Upper lobe of left lung (tissue), 6 donors: ENCODE measurements around the gene ELP5. TPM values are rescaled to one million over a fixed set of nuclear protein-coding genes. Genes with fewer than 3 reads are reported as not detected.

ENCODE experiments used
- ATAC-seq, 2 donors: fragments of 200-7000 bp; cut with Tn5 transposase; one replicate each; pipeline ENCODE4 v1.9.1; 2022; ENCODE audit warnings: mild to moderate bottlenecking in 2 of 2, moderate library complexity in 2 of 2; ENCODE audit not compliant: low FRiP score in 2 of 2
- DNase-seq, 2 donors: peaks; one replicate each; pipeline ENCODE4 v3.0.0-alpha.2; 2019 to 2020
- H3K27ac ChIP-seq, 4 donors: fragments of 200-600 bp; sonication (generic); one replicate each; pipeline ENCODE4 v1.5.1; 2016 to 2019
- H3K27me3 ChIP-seq, 4 donors: fragments of 200-600 bp; sonication (generic); one replicate each; pipeline ENCODE4 v1.5.1; 2017 to 2019
- H3K36me3 ChIP-seq, 4 donors: fragments of 200-600 bp; sonication (generic); one replicate each; pipeline ENCODE4 v1.5.1; 2016 to 2019
- H3K4me1 ChIP-seq, 4 donors: fragments of 200-600 bp; sonication (generic); one replicate each; pipeline ENCODE4 v1.5.1; 2018 to 2019
- H3K4me3 ChIP-seq, 4 donors: fragments of 200-600 bp; sonication (generic); one replicate each; pipeline ENCODE4 v1.5.1; 2017 to 2019; ENCODE audit warnings: mild to moderate bottlenecking in 2 of 4, moderate library complexity in 1 of 4
- H3K9me3 ChIP-seq, 4 donors: fragments of 200-600 bp; sonication (generic); one replicate each; pipeline ENCODE4 v1.5.1; 2018 to 2019
- EP300 ChIP-seq, 4 donors: sonication (generic); formaldehyde crosslinking; IDR thresholded peaks; one replicate each; pipeline ENCODE4 v1.5.1; 2017; ENCODE audit warnings: antibody characterized with exemption in 4 of 4, control low read depth in 2 of 4
- POLR2A ChIP-seq, 4 donors: fragments of 450-650 bp; IDR thresholded peaks; one replicate each; pipeline ENCODE4 v1.5.1; 2016 to 2017; ENCODE audit warnings: antibody characterized with exemption in 4 of 4, mild to moderate bottlenecking in 2 of 4
- POLR2AphosphoS5 ChIP-seq, 2 donors: sonication (generic); formaldehyde crosslinking; IDR thresholded peaks; one replicate each; pipeline ENCODE4 v1.5.1; 2017; ENCODE audit warnings: antibody characterized with exemption in 2 of 2
- WGBS, 2 donors: methylation state at CpG; one replicate each; pipeline ENCODE4 v1.1.5; 2017 to 2018; 5-methylcytosine and 5-hydroxymethylcytosine counted together
- total RNA-seq, 6 donors: library from RNA; depleted of rRNA in 4 of 6; stranded (reverse); fragments of >200 nt in 4 of 6; gene quantifications; one replicate each; pipeline versions ENCODE4 v1.1.0 to v1.2.1, GENCODE V29; 2016 to 2021
- TF ChIP-seq, protein P1 (sequence below), 6 experiments: fragments of 450-650 bp in 4 of 6; fragments of 200-600 bp in 2 of 6; sonication (generic) in 2 of 6; IDR thresholded peaks; one replicate each; pipeline ENCODE4 v1.5.1; 2016 to 2019; ENCODE audit warnings: antibody characterized with exemption in 6 of 6
- donor health status: DM: no; HTN: no; CAD: no; lungs with moderate emphysema.
- donor health status: DM: no; HTN: yes; CAD: no; lungs with severe emphysema.

The ELP5 gene
- total RNA-seq, 6 donors from 2014 or later = 5.2 to 36.3 (median 21.0) TPM

DNA sequence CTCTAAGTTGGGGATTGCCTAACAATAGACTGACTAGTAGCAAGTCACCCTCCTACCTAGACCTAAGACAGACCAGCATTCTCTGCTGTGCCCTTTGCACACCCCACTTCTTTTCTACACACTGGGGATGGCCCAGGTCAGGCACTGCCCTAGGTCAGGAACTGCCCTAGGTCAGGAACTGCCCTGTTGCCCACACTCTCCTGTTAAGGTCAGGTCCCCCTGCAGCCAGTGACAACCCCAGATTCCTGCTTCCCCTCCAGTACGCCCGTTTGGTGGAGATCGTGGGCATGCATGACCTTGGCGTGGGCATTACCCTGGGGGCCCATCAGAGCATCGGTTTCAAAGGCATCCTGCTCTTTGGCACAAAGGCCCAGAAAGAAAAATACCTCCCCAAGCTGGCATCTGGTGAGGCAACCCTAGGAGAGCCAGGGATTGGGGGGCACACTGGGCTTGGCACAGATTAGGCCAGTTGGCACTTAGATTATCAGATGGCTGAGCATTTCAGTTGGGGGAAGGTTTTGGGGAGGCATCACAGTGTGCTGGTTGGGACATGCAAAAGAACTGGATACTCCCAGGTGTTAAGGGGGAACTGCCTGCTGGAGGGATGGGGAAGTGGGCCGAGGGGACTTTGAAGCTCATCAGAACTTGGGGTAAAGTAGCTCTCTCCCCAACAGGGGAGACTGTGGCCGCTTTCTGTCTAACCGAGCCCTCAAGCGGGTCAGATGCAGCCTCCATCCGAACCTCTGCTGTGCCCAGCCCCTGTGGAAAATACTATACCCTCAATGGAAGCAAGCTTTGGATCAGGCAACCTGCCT lies 30.5 kb upstream of the ELP5 start:
- peak overlapping the region; percentile 95 to 100 (median 97) for H3K27ac ChIP-seq
- WGBS, 2 donors = 83 to 86% methylated on average over 10 of the region's 10 CpGs
- DNase-seq (no peak), ATAC-seq (no peak)
- H3K9me3 ChIP-seq = no peaks in the 10 kb centered on the region
- peaks cover 36 to 53% (median 41%) of the 10 kb centered on the region in 4 donors for H3K4me1 ChIP-seq
- TF ChIP-seq, protein P1, sequence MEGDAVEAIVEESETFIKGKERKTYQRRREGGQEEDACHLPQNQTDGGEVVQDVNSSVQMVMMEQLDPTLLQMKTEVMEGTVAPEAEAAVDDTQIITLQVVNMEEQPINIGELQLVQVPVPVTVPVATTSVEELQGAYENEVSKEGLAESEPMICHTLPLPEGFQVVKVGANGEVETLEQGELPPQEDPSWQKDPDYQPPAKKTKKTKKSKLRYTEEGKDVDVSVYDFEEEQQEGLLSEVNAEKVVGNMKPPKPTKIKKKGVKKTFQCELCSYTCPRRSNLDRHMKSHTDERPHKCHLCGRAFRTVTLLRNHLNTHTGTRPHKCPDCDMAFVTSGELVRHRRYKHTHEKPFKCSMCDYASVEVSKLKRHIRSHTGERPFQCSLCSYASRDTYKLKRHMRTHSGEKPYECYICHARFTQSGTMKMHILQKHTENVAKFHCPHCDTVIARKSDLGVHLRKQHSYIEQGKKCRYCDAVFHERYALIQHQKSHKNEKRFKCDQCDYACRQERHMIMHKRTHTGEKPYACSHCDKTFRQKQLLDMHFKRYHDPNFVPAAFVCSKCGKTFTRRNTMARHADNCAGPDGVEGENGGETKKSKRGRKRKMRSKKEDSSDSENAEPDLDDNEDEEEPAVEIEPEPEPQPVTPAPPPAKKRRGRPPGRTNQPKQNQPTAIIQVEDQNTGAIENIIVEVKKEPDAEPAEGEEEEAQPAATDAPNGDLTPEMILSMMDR (IDR thresholded peaks at IDR 0.05) = no peak
- no peak for TF ChIP-seq EP300 (IDR thresholded peaks at IDR 0.05)
- H3K27me3 ChIP-seq = no peaks in the 10 kb centered on the region
- peaks cover 11 to 56% (median 51%) of the 10 kb centered on the region in 4 donors for H3K36me3 ChIP-seq
- peak overlapping the region in 1 of 4 donors; percentile 93 for H3K4me3 ChIP-seq

DNA sequence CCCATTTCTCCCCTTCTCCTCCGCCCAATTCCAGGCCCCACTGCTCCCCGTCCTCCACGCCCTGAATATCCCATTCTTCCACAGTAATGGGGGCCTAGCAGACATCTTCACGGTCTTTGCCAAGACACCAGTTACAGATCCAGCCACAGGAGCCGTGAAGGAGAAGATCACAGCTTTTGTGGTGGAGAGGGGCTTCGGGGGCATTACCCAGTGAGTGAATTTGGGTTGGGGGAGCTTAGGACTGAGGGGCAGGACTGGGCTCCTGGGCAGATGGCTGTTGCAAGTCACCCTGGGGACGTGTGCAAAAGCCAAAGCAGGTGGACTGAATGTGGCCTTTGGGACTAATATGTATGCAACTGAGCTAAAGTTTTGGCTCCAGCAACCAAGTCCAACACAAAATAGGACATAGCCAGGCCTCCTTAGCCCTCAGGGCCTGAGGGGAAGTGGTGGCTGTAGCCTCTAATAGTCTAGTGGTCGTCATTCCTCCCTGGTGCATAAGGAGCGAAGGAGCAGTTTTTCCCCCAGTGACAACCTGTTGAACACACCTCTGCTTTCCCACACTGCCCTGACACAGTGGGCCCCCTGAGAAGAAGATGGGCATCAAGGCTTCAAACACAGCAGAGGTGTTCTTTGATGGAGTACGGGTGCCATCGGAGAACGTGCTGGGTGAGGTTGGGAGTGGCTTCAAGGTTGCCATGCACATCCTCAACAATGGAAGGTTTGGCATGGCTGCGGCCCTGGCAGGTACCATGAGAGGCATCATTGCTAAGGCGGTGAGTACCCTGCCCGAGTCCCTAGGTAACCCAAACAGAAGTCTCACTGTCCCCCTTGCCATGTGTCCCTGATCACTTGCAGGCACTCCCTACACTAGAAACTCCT lies 29.7 kb upstream of the ELP5 start:
- Histone ChIP-seq H3K27ac (peak overlapping the region in 2 of 4 donors; percentile 99 to 100), H3K4me3 (no peak overlapping the region), H3K4me1 (peaks cover 30 to 45% (median 35%) of the 10 kb centered on the region in 4 donors), H3K36me3 (peaks cover 11 to 64% (median 60%) of the 10 kb centered on the region in 4 donors), H3K9me3 (no peaks in the 10 kb centered on the region), H3K27me3 (no peaks in the 10 kb centered on the region)
- 87 to 95% methylated on average over 12 to 15 of the region's 15 CpGs for WGBS, 2 donors
- no peak for ATAC-seq
- no peak for DNase-seq
- TF ChIP-seq POLR2AphosphoS5 (IDR thresholded peaks at IDR 0.05) (no peak), POLR2A (IDR thresholded peaks at IDR 0.05) (no peak), EP300 (IDR thresholded peaks at IDR 0.05) (no peak)
- TF ChIP-seq, protein P1 (IDR thresholded peaks at IDR 0.05) = no peak

DNA sequence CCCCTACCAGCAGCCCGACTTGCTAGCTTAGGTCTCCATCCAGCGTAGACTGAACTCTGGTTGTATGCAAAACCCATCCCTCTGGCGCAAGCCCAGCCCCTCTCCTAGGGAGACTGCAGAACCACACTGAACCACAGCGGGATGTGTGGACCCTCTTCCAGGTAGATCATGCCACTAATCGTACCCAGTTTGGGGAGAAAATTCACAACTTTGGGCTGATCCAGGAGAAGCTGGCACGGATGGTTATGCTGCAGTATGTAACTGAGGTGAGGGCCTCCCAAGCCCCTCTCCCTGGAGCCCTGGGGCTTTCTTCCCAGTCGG lies 29.1 kb upstream of the ELP5 start:
- DNase-seq (no peak), ATAC-seq (no peak)
- WGBS, 2 donors = 53 to 85% methylated on average over 2 to 7 of the region's 7 CpGs
- Histone ChIP-seq H3K36me3 (peaks cover 11 to 70% (median 64%) of the 10 kb centered on the region in 4 donors), H3K4me1 (peaks cover 26 to 39% (median 30%) of the 10 kb centered on the region in 4 donors), H3K27ac (no peak overlapping the region), H3K9me3 (no peaks in the 10 kb centered on the region), H3K4me3 (no peak overlapping the region), H3K27me3 (no peaks in the 10 kb centered on the region)
- TF ChIP-seq POLR2AphosphoS5 (IDR thresholded peaks at IDR 0.05) (no peak), EP300 (IDR thresholded peaks at IDR 0.05) (no peak), POLR2A (IDR thresholded peaks at IDR 0.05) (no peak)
- TF ChIP-seq, protein P1 (IDR thresholded peaks at IDR 0.05) = no peak

DNA sequence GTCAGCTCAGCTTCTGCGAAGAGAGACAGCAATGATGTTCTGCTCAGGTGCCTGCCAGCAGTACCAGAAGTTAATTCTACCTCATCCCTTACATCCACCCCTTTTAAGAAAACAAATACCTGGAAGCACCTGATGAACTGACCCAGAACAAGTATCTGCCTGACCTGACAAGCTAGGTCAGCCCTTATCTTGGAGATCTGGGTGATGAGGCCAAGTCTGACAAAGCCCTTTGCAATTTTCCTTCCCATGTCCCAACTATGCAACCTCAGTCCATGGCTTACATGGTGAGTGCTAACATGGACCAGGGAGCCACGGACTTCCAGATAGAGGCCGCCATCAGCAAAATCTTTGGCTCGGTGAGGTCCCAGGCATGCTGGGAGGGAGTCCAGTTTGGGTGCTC lies 28.6 kb upstream of the ELP5 start:
- no peaks in the 10 kb centered on the region for H3K27me3 ChIP-seq
- peaks cover 11 to 75% (median 66%) of the 10 kb centered on the region in 4 donors for H3K36me3 ChIP-seq
- 68 to 88% methylated on average over 4 of the region's 4 CpGs for WGBS, 2 donors
- ATAC-seq (no peak), DNase-seq (no peak)
- H3K4me1 ChIP-seq = peaks cover 22 to 35% (median 26%) of the 10 kb centered on the region in 4 donors
- TF ChIP-seq EP300 (IDR thresholded peaks at IDR 0.05) (no peak), POLR2AphosphoS5 (IDR thresholded peaks at IDR 0.05) (no peak), POLR2A (IDR thresholded peaks at IDR 0.05) (no peak)
- TF ChIP-seq, protein P1 (IDR thresholded peaks at IDR 0.05) = no peak
- H3K9me3 ChIP-seq = no peaks in the 10 kb centered on the region
- no peak overlapping the region for H3K27ac ChIP-seq
- H3K4me3 ChIP-seq = no peak overlapping the region
